HEK293 (cell line): ENCODE results near the gene ZCCHC10.

Source experiments
- ZBTB1 ChIP-seq: fragments of 450-650 bp; formaldehyde crosslinking; IDR thresholded peaks from 2 replicates; pipeline ENCODE4 v1.5.1; 2016; ENCODE audit warnings: missing biosample characterization, missing genetic modification characterization
- ZBTB20 ChIP-seq: fragments of 450-650 bp; formaldehyde crosslinking; IDR thresholded peaks from 2 replicates; pipeline ENCODE4 v1.5.1; 2016; ENCODE audit warnings: missing biosample characterization, missing genetic modification characterization
- TF ChIP-seq, protein P1 (sequence below): fragments of 450-650 bp; formaldehyde crosslinking; IDR thresholded peaks from 2 replicates; pipeline ENCODE4 v1.5.1; 2016; ENCODE audit warnings: missing biosample characterization, missing genetic modification characterization
- TF ChIP-seq, protein P2 (sequence below): fragments of 450-650 bp; formaldehyde crosslinking; IDR thresholded peaks from 2 replicates; pipeline ENCODE4 v1.5.1; 2016; ENCODE audit warnings: missing biosample characterization, missing genetic modification characterization

DNA sequence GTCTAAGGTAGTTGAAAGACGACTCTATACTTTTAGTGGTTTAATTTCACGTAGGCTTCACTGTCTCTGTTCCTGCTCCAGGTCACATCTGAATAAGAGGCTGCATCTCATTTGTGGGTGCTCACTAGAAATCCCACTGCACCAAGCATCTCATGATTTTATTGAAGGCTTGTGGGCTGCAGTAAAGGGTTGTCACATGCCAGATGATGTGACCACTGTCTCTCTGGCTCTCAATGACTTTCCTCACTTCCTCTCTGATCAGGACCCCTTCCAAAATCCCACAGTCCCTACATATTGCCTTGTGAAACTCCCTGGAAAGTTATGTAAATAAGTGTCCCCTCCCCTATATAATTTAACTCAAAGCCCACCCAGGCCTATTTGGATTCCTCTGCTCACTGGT, 8.9 kb upstream of the ZCCHC10 start:
- TF ChIP-seq, protein P1, sequence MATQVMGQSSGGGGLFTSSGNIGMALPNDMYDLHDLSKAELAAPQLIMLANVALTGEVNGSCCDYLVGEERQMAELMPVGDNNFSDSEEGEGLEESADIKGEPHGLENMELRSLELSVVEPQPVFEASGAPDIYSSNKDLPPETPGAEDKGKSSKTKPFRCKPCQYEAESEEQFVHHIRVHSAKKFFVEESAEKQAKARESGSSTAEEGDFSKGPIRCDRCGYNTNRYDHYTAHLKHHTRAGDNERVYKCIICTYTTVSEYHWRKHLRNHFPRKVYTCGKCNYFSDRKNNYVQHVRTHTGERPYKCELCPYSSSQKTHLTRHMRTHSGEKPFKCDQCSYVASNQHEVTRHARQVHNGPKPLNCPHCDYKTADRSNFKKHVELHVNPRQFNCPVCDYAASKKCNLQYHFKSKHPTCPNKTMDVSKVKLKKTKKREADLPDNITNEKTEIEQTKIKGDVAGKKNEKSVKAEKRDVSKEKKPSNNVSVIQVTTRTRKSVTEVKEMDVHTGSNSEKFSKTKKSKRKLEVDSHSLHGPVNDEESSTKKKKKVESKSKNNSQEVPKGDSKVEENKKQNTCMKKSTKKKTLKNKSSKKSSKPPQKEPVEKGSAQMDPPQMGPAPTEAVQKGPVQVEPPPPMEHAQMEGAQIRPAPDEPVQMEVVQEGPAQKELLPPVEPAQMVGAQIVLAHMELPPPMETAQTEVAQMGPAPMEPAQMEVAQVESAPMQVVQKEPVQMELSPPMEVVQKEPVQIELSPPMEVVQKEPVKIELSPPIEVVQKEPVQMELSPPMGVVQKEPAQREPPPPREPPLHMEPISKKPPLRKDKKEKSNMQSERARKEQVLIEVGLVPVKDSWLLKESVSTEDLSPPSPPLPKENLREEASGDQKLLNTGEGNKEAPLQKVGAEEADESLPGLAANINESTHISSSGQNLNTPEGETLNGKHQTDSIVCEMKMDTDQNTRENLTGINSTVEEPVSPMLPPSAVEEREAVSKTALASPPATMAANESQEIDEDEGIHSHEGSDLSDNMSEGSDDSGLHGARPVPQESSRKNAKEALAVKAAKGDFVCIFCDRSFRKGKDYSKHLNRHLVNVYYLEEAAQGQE (tag by site-specific recombination) = no peak
- TF ChIP-seq ZBTB20 (tag by site-specific recombination) (no peak), ZBTB1 (tag by site-specific recombination) (no peak)
- TF ChIP-seq, protein P2, sequence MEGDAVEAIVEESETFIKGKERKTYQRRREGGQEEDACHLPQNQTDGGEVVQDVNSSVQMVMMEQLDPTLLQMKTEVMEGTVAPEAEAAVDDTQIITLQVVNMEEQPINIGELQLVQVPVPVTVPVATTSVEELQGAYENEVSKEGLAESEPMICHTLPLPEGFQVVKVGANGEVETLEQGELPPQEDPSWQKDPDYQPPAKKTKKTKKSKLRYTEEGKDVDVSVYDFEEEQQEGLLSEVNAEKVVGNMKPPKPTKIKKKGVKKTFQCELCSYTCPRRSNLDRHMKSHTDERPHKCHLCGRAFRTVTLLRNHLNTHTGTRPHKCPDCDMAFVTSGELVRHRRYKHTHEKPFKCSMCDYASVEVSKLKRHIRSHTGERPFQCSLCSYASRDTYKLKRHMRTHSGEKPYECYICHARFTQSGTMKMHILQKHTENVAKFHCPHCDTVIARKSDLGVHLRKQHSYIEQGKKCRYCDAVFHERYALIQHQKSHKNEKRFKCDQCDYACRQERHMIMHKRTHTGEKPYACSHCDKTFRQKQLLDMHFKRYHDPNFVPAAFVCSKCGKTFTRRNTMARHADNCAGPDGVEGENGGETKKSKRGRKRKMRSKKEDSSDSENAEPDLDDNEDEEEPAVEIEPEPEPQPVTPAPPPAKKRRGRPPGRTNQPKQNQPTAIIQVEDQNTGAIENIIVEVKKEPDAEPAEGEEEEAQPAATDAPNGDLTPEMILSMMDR (tag by site-specific recombination) = no peak
